ENCODE data around the gene C4A. TPM values are rescaled to one million over a fixed set of nuclear protein-coding genes. Genes with fewer than 3 reads are reported as not detected.

C4A gene
- total RNA-seq, 1 donor from 2014 or later, result 6.1 TPM

GRCh38 chr6:31952140-31952805, 29.6 kb upstream of the C4A start:
- Mint-ChIP-seq H3K36me3 (ENCODE audit: low read depth, unreplicated experiment) (peaks cover 33% of the 10 kb centered on the region), H3K4me1 (ENCODE audit: unreplicated experiment) (peaks cover 2% of the 10 kb centered on the region), H3K9me3 (ENCODE audit: unreplicated experiment) (no peaks in the 10 kb centered on the region), H3K27me3 (ENCODE audit: unreplicated experiment) (peaks cover 15% of the 10 kb centered on the region), H3K4me3 (ENCODE audit: unreplicated experiment) (no peak overlapping the region), H3K27ac (ENCODE audit: unreplicated experiment) (peak overlapping the region; percentile 48)
- DNase-seq (ENCODE audit: low spot score), result peak; percentile 63
- peak; percentile 47 for TF ChIP-seq CTCF (IDR thresholded peaks at IDR 0.05; ENCODE audit: unreplicated experiment)

- peaks cover 33% of the 10 kb centered on the region for H3K36me3 Mint-ChIP-seq (ENCODE audit: low read depth, unreplicated experiment)
- TF ChIP-seq CTCF (IDR thresholded peaks at IDR 0.05; ENCODE audit: unreplicated experiment), result no peak
- peaks cover 9% of the 10 kb centered on the region for H3K27me3 Mint-ChIP-seq (ENCODE audit: unreplicated experiment)
- H3K27ac Mint-ChIP-seq (ENCODE audit: unreplicated experiment), result peak overlapping the region; percentile 48
- no peaks in the 10 kb centered on the region for H3K9me3 Mint-ChIP-seq (ENCODE audit: unreplicated experiment)
- peak overlapping the region; percentile 5 for H3K4me3 Mint-ChIP-seq (ENCODE audit: unreplicated experiment)
- H3K4me1 Mint-ChIP-seq (ENCODE audit: unreplicated experiment), result peaks cover 3% of the 10 kb centered on the region
- no peak for DNase-seq (ENCODE audit: low spot score)
Measured at GRCh38 chr6:31952890-31953289, 29.0 kb upstream of the C4A start.

- peaks cover 10% of the 10 kb centered on the region for H3K4me1 Mint-ChIP-seq (ENCODE audit: unreplicated experiment)
- H3K27me3 Mint-ChIP-seq (ENCODE audit: unreplicated experiment), result peaks cover 11% of the 10 kb centered on the region
- no peak overlapping the region for H3K4me3 Mint-ChIP-seq (ENCODE audit: unreplicated experiment)
- DNase-seq (ENCODE audit: low spot score), result no peak
- no peak for TF ChIP-seq CTCF (IDR thresholded peaks at IDR 0.05; ENCODE audit: unreplicated experiment)
- no peaks in the 10 kb centered on the region for H3K9me3 Mint-ChIP-seq (ENCODE audit: unreplicated experiment)
- peaks cover 33% of the 10 kb centered on the region for H3K36me3 Mint-ChIP-seq (ENCODE audit: low read depth, unreplicated experiment)
- no peak overlapping the region for H3K27ac Mint-ChIP-seq (ENCODE audit: unreplicated experiment)
Measured at GRCh38 chr6:31954511-31954910, 27.3 kb upstream of the C4A start.

- TF ChIP-seq CTCF (IDR thresholded peaks at IDR 0.05; ENCODE audit: unreplicated experiment), result no peak
- peaks cover 14% of the 10 kb centered on the region for H3K4me1 Mint-ChIP-seq (ENCODE audit: unreplicated experiment)
- H3K27ac Mint-ChIP-seq (ENCODE audit: unreplicated experiment), result no peak overlapping the region
- H3K9me3 Mint-ChIP-seq (ENCODE audit: unreplicated experiment), result no peaks in the 10 kb centered on the region
- H3K27me3 Mint-ChIP-seq (ENCODE audit: unreplicated experiment), result peaks cover 8% of the 10 kb centered on the region
- H3K4me3 Mint-ChIP-seq (ENCODE audit: unreplicated experiment), result no peak overlapping the region
- DNase-seq (ENCODE audit: low spot score), result no peak
- peaks cover 30% of the 10 kb centered on the region for H3K36me3 Mint-ChIP-seq (ENCODE audit: low read depth, unreplicated experiment)
Measured at GRCh38 chr6:31956796-31957195, 25.1 kb upstream of the C4A start.

GRCh38 chr6:31958412-31958740, 23.5 kb upstream of the C4A start:
- Mint-ChIP-seq H3K9me3 (ENCODE audit: unreplicated experiment) (no peaks in the 10 kb centered on the region), H3K4me3 (ENCODE audit: unreplicated experiment) (peak overlapping the region; percentile 98), H3K4me1 (ENCODE audit: unreplicated experiment) (peaks cover 14% of the 10 kb centered on the region), H3K36me3 (ENCODE audit: low read depth, unreplicated experiment) (peaks cover 36% of the 10 kb centered on the region), H3K27ac (ENCODE audit: unreplicated experiment) (peak overlapping the region; percentile 96), H3K27me3 (ENCODE audit: unreplicated experiment) (peaks cover 12% of the 10 kb centered on the region)
- no peak for TF ChIP-seq CTCF (IDR thresholded peaks at IDR 0.05; ENCODE audit: unreplicated experiment)
- no peak for DNase-seq (ENCODE audit: low spot score)

Data from endothelial cell (in vitro differentiated cells).